Progenitor cell of endocrine pancreas (in vitro differentiated cells): ENCODE results near the gene VAPA. TPM values are rescaled to one million over a fixed set of nuclear protein-coding genes. Genes with fewer than 3 reads are reported as not detected.

Experiments
- DNase-seq: peaks from one replicate; pipeline ENCODE4 v3.0.0; 2021; ENCODE audit warnings: low spot score; ENCODE audit not compliant: unreplicated experiment
- H3K27ac Mint-ChIP-seq: 2 replicates; pipeline ENCODE4 v1.8.0; 2021; ENCODE audit warnings: mild to moderate bottlenecking, moderate library complexity, mixed read lengths
- H3K27me3 Mint-ChIP-seq: 2 replicates; pipeline ENCODE4 v1.8.0; 2021; ENCODE audit warnings: mixed read lengths
- H3K36me3 Mint-ChIP-seq: 2 replicates; pipeline ENCODE4 v1.8.0; 2022; ENCODE audit warnings: mixed read lengths; ENCODE audit not compliant: insufficient read depth
- H3K4me1 Mint-ChIP-seq: 2 replicates; pipeline ENCODE4 v1.8.0; 2021; ENCODE audit warnings: low read depth, mixed read lengths
- H3K4me3 Mint-ChIP-seq: 2 replicates; pipeline ENCODE4 v1.8.0; 2021; ENCODE audit warnings: low read depth, mild to moderate bottlenecking, moderate library complexity, mixed read lengths
- H3K9me3 Mint-ChIP-seq: 2 replicates; pipeline ENCODE4 v1.8.0; 2021; ENCODE audit warnings: low read depth, mixed read lengths
- CTCF ChIP-seq: fragments of 200-600 bp; sonication (generic); IDR thresholded peaks from one replicate; pipeline ENCODE4 v1.5.0; 2021; ENCODE audit warnings: antibody characterized with exemption, mild to moderate bottlenecking; ENCODE audit not compliant: unreplicated experiment
- total RNA-seq: library from RNA; stranded (reverse); gene quantifications from 2 replicates; pipeline ENCODE4 v1.2.1, GENCODE V29; 2021

VAPA gene
- total RNA-seq, 1 donor from 2014 or later, result 115 TPM

GRCh38 chr18:10006311-10006893 lies 92.6 kb downstream of the VAPA start:
- Mint-ChIP-seq H3K27ac (no peak overlapping the region), H3K9me3 (peaks cover 3% of the 10 kb centered on the region), H3K36me3 (no peaks in the 10 kb centered on the region), H3K27me3 (peaks cover 3% of the 10 kb centered on the region), H3K4me3 (no peak overlapping the region), H3K4me1 (peaks cover 1% of the 10 kb centered on the region)
- TF ChIP-seq CTCF, result no peak
- DNase-seq, result no peak

- peaks cover 3% of the 10 kb centered on the region for H3K27me3 Mint-ChIP-seq
- H3K27ac Mint-ChIP-seq, result no peak overlapping the region
- DNase-seq, result no peak
- no peak for TF ChIP-seq CTCF
- H3K36me3 Mint-ChIP-seq, result no peaks in the 10 kb centered on the region
- H3K4me3 Mint-ChIP-seq, result no peak overlapping the region
- H3K9me3 Mint-ChIP-seq, result no peaks in the 10 kb centered on the region
- peaks cover 1% of the 10 kb centered on the region for H3K4me1 Mint-ChIP-seq
These were observed 94.3 kb downstream of the VAPA start for GRCh38 chr18:10008006-10008647.

Other genes with a start within 250 kb of the VAPA start
- gene RAB31, start 205.7 kb upstream of the VAPA start, total RNA-seq, result 2.9 and 5.2 TPM in 2 replicates
- gene TXNDC2, start 28.0 kb upstream of the VAPA start, total RNA-seq, result not detected in 2 replicates